Measurements from ENCODE around the gene MRPS34. TPM values are rescaled to one million over a fixed set of nuclear protein-coding genes. Genes with fewer than 3 reads are reported as not detected.
A peak's percentile ranks its signal among the peaks of the same experiment; 100 is the strongest.

Gene MRPS34
- total RNA-seq, 1 donor: 50.9 TPM

DNA sequence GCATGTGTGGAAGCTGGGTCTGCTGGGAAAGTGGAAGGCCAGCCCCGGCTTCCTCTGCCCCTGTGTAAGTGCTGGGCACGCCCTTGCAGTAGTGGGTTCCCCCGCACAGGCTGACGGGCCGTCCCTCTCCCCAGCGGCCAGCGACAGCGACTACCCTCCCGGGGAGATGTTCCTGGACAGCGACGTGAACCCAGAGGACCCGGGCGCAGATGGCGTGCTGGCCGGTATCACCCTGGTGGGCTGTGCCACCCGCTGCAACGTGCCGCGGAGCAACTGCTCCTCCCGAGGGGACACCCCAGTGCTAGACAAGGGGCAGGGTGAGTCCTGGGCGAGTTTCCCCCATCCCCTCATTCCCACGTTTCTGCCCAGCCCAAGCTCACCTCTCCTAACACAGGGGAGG, 7.1 kb downstream of the MRPS34 start:
- no peak for DNase-seq (ENCODE audit: low read depth)
- H3K4me3 ChIP-seq (ENCODE audit: low read depth, low read length): no peak overlapping the region
- TF ChIP-seq, protein P1, sequence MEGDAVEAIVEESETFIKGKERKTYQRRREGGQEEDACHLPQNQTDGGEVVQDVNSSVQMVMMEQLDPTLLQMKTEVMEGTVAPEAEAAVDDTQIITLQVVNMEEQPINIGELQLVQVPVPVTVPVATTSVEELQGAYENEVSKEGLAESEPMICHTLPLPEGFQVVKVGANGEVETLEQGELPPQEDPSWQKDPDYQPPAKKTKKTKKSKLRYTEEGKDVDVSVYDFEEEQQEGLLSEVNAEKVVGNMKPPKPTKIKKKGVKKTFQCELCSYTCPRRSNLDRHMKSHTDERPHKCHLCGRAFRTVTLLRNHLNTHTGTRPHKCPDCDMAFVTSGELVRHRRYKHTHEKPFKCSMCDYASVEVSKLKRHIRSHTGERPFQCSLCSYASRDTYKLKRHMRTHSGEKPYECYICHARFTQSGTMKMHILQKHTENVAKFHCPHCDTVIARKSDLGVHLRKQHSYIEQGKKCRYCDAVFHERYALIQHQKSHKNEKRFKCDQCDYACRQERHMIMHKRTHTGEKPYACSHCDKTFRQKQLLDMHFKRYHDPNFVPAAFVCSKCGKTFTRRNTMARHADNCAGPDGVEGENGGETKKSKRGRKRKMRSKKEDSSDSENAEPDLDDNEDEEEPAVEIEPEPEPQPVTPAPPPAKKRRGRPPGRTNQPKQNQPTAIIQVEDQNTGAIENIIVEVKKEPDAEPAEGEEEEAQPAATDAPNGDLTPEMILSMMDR (IDR thresholded peaks at IDR 0.05; ENCODE audit: insufficient read depth, low read length): no peak

DNA sequence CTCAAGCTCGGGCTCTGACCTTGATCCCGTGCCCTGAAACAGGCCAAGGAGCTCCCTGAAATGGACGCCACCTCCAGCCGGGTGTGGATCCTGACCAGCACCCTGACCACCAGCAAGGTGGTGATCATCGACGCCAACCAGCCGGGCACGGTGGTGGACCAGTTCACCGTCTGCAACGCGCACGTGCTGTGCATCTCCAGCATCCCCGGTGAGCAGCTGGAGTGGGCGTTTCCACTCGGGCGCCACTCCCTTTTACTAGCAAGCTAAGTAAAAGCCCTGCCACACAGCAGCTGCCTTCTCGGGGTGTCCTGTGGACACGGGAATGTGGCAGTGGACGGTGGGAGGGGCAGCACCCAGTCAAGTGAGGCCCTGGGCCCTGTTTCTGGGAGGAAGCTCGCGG, 8.0 kb downstream of the MRPS34 start:
- TF ChIP-seq, protein P1 (IDR thresholded peaks at IDR 0.05; ENCODE audit: insufficient read depth, low read length): no peak
- no peak for DNase-seq (ENCODE audit: low read depth)
- H3K4me3 ChIP-seq (ENCODE audit: low read depth, low read length): no peak overlapping the region

DNA sequence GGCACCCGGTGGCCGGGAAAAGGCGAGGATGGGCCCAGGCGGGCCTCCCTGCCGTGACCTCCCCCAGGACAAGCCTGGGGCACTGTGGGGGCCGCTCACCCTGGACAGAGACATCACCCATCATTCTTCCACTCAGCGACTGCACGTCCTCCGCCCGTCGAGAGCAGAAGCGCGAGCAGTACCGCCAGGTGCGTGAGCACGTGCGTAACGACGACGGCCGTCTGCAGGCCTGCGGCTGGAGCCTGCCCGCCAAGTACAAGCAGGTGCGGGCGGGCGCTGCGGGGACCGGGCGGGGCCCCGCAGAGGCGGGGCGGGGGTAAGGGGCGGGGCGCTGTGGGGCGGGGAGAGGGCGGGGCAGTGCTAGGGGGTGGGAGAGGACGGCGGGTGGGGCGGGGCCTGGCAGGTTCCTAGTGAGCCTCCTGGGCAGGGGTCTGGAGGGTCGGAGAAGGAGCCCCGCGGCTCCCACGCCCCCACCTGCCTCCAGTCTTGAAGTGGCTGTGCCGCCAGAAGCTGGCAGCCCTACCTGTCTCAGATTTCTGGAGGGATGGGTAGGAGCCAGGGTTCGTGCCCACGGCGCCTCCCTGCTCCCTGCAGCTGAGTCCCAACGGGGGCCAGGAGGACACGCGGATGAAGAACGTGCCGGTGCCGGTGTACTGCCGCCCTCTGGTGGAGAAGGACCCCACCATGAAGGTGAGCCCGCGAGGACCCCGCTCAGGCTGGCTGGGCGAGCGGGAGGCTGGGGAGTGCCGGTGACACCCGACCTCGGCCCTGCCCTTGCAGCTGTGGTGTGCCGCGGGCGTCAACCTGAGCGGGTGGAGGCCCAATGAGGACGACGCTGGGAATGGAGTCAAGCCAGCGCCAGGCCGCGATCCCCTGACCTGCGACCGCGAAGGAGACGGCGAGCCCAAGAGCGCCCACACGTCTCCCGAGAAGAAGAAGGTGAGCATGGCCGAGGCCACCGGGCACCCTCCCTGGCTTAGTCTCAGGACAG, 9.1 kb downstream of the MRPS34 start:
- TF ChIP-seq, protein P1 (IDR thresholded peaks at IDR 0.05; ENCODE audit: insufficient read depth, low read length): peak; percentile 20
- DNase-seq (ENCODE audit: low read depth): no peak
- no peak overlapping the region for H3K4me3 ChIP-seq (ENCODE audit: low read depth, low read length)

DNA sequence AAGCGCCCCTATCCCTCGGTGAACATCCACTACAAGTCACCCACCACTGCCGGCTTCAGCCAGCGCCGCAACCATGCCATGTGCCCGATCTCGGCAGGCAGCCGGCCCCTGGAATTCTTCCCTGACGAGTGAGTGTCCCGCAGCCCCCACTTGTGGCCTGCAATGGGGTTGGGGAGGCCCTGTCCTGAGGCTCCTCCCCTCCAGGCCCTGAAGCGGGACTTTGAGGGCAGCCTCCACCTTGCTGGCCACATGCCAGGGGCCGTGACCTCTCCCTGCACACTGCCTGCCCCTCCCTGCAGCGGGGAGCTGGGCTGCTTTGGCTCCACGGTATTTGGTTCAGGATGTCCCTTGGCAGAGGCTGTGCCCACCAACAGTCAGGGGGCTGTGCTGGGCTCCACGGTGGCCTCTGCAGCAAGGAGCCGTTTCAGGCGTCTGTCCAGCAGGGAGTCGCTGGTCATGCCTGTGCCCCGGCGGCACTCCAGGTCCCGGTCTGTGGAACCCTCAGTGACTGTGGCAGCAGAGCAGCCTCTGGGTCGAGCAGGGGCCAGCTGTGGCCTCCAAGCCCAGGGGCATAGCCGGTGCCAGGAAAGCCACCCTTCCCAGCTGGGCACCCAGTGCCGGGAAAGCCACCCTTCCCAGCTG, 9.9 kb downstream of the MRPS34 start:
- H3K4me3 ChIP-seq (ENCODE audit: low read depth, low read length): no peak overlapping the region
- TF ChIP-seq, protein P1 (IDR thresholded peaks at IDR 0.05; ENCODE audit: insufficient read depth, low read length): no peak
- no peak for DNase-seq (ENCODE audit: low read depth)

DNA sequence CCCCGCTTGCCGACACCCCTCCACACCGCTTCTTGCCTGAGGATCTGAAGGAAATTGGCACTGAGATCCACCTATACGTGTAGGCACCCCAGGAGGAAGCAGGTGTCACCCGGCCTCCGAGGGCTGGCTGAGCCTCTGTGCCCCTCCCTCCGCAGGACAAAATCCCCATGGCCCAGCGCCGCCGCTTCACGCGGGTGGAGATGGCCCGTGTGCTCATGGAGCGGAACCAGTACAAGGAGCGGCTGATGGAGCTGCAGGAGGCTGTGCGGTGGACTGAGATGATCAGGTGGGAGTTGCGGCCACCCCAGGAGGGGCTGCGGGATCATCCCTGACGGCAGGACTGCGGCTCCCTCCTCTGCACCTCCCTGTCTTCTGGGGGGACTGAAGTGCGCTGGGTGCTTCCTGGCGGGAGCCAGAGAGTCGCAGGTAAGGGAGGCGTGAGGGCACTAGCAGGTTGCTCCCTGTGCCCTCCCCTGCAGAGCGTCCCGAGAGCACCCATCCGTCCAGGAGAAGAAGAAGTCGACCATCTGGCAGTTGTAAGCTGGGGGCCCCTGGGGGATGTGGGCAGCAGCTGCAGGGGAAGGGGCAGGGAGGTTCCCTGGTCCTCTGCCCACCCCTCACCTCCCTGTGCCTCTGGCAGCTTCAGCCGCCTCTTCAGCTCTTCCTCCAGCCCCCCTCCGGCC, 10.6 kb downstream of the MRPS34 start:
- DNase-seq (ENCODE audit: low read depth): no peak
- TF ChIP-seq, protein P1 (IDR thresholded peaks at IDR 0.05; ENCODE audit: insufficient read depth, low read length): no peak
- no peak overlapping the region for H3K4me3 ChIP-seq (ENCODE audit: low read depth, low read length)

DNA sequence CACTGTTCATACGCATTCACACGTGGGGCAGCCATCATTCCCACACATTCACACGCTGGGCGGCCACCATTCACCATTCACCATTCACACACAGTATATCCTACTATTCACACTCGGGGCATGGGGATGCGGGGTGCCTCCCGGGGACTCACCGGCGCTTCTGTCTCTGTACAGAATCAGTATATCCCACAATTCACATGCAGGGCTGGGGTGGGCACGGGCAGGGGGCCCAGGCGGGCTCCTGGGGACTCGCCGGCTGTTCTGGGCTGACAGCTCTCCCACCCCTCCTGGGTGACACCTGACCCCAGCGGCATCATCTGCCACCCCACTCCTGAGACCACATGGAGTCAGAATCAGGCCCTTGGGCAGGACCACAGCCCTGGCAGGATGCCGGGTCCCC, 11.2 kb downstream of the MRPS34 start:
- H3K4me3 ChIP-seq (ENCODE audit: low read depth, low read length): no peak overlapping the region
- TF ChIP-seq, protein P1 (IDR thresholded peaks at IDR 0.05; ENCODE audit: insufficient read depth, low read length): no peak
- no peak for DNase-seq (ENCODE audit: low read depth)

Data from fibroblast of the aortic adventitia (primary cell).